SK-N-SH treated with all-trans-retinoic acid at 6 μM for 48 hours (cell line): ENCODE data around the gene GAD1.

Source experiments
- ATAC-seq: fragments of 200-7000 bp; cut with Tn5 transposase; 3 replicates; pipeline ENCODE4 v1.9.1; 2020; ENCODE audit warnings: mild to moderate bottlenecking, moderate library complexity
- ARNTL ChIP-seq: fragments of 450-650 bp; formaldehyde crosslinking; IDR thresholded peaks from 2 replicates; pipeline ENCODE4 v1.5.0; 2020; ENCODE audit warnings: low read depth, mild to moderate bottlenecking, moderate library complexity, borderline replicate concordance
- BACH2 ChIP-seq: fragments of 250-450 bp; sonication (Bioruptor Pico); IDR thresholded peaks from 2 replicates; pipeline ENCODE4 v1.9.0; 2021; ENCODE audit warnings: mild to moderate bottlenecking, borderline replicate concordance
- CSDC2 ChIP-seq: fragments of 250-450 bp; sonication (Bioruptor Pico); IDR thresholded peaks from 2 replicates; pipeline ENCODE4 v1.5.0; 2020; ENCODE audit warnings: mild to moderate bottlenecking, moderate library complexity
- ESRRG ChIP-seq: fragments of 250-450 bp; sonication (Bioruptor Pico); IDR thresholded peaks from 2 replicates; pipeline ENCODE4 v1.6.1; 2021; ENCODE audit warnings: mild to moderate bottlenecking
- ISL1 ChIP-seq: fragments of 250-450 bp; sonication (Bioruptor Pico); IDR thresholded peaks from 2 replicates; pipeline ENCODE4 v2.1.2; 2022; ENCODE audit warnings: mild to moderate bottlenecking, moderate library complexity
- OSR1 ChIP-seq: fragments of 250-450 bp; sonication (Bioruptor Pico); IDR thresholded peaks from 2 replicates; pipeline ENCODE4 v1.8.0; 2022; ENCODE audit warnings: moderate library complexity, mild to moderate bottlenecking, inconsistent platforms
- POU6F1 ChIP-seq: fragments of 250-450 bp; sonication (Bioruptor Pico); IDR thresholded peaks from 2 replicates; pipeline ENCODE4 v1.8.0; 2021; ENCODE audit warnings: low read depth, mild to moderate bottlenecking, moderate library complexity, borderline replicate concordance
- PPARA ChIP-seq: fragments of 250-450 bp; sonication (Bioruptor Pico); IDR thresholded peaks from 2 replicates; pipeline ENCODE4 v1.5.0; 2020; ENCODE audit warnings: mild to moderate bottlenecking, borderline replicate concordance
- RARB ChIP-seq: fragments of 250-450 bp; sonication (Bioruptor Pico); IDR thresholded peaks from 2 replicates; pipeline ENCODE4 v1.8.0; 2021; ENCODE audit warnings: mild to moderate bottlenecking, moderate library complexity
- SNAI2 ChIP-seq: fragments of 250-450 bp; sonication (Bioruptor Pico); IDR thresholded peaks from 2 replicates; pipeline ENCODE4 v1.5.0; 2020; ENCODE audit warnings: mild to moderate bottlenecking, moderate library complexity
- TCF4 ChIP-seq: fragments of 250-450 bp; sonication (Bioruptor Pico); IDR thresholded peaks from 2 replicates; pipeline ENCODE4 v1.8.0; 2021; ENCODE audit warnings: mild to moderate bottlenecking, moderate library complexity, borderline replicate concordance
- TOX ChIP-seq: fragments of 250-450 bp; sonication (Bioruptor Pico); IDR thresholded peaks from 2 replicates; pipeline ENCODE4 v1.8.0; 2021; ENCODE audit warnings: mild to moderate bottlenecking, moderate library complexity, borderline replicate concordance
- TSHZ2 ChIP-seq: fragments of 250-450 bp; sonication (Bioruptor Pico); IDR thresholded peaks from 2 replicates; pipeline ENCODE4 v1.5.0; 2020; ENCODE audit warnings: mild to moderate bottlenecking, moderate library complexity
- ZC3H10 ChIP-seq: fragments of 250-450 bp; sonication (Bioruptor Pico); IDR thresholded peaks from 2 replicates; pipeline ENCODE4 v1.5.1; 2021; ENCODE audit warnings: mild to moderate bottlenecking, moderate library complexity
- ZFP3 ChIP-seq: fragments of 250-450 bp; sonication (Bioruptor Pico); IDR thresholded peaks from 2 replicates; pipeline ENCODE4 v1.5.0; 2020; ENCODE audit warnings: mild to moderate bottlenecking, moderate library complexity
- ZFP30 ChIP-seq: fragments of 450-650 bp; formaldehyde crosslinking; IDR thresholded peaks from 2 replicates; pipeline ENCODE4 v1.5.0; 2022; ENCODE audit warnings: mild to moderate bottlenecking, moderate library complexity
- ZNF8 ChIP-seq: fragments of 450-650 bp; formaldehyde crosslinking; IDR thresholded peaks from 2 replicates; pipeline ENCODE4 v1.5.0; 2020; ENCODE audit warnings: mild to moderate bottlenecking, moderate library complexity
- TF ChIP-seq, protein P1 (sequence below): fragments of 250-450 bp; sonication (Bioruptor Pico); IDR thresholded peaks from 2 replicates; pipeline ENCODE4 v1.5.1; 2021; ENCODE audit warnings: mild to moderate bottlenecking, moderate library complexity
- TF ChIP-seq, protein P2 (sequence below): fragments of 250-450 bp; sonication (Bioruptor Pico); IDR thresholded peaks from 2 replicates; pipeline ENCODE4 v1.8.0; 2020; ENCODE audit warnings: mild to moderate bottlenecking, moderate library complexity, borderline replicate concordance

The GAD1 gene

GRCh38 chr2:170869036-170869435 is 52.3 kb downstream of the GAD1 start:
- no peak for ATAC-seq
- TF ChIP-seq ISL1 (CRISPR knock-in tag) (no peak), ZNF8 (CRISPR knock-in tag) (no peak), RARB (CRISPR knock-in tag) (no peak), CSDC2 (no peak), TSHZ2 (CRISPR knock-in tag) (no peak), SNAI2 (CRISPR knock-in tag) (no peak), TCF4 (CRISPR knock-in tag) (no peak), ARNTL (no peak), PPARA (CRISPR knock-in tag) (no peak), ZFP30 (no peak), POU6F1 (no peak), ESRRG (CRISPR knock-in tag) (no peak), BACH2 (CRISPR knock-in tag) (no peak)
- TF ChIP-seq, protein P1, sequence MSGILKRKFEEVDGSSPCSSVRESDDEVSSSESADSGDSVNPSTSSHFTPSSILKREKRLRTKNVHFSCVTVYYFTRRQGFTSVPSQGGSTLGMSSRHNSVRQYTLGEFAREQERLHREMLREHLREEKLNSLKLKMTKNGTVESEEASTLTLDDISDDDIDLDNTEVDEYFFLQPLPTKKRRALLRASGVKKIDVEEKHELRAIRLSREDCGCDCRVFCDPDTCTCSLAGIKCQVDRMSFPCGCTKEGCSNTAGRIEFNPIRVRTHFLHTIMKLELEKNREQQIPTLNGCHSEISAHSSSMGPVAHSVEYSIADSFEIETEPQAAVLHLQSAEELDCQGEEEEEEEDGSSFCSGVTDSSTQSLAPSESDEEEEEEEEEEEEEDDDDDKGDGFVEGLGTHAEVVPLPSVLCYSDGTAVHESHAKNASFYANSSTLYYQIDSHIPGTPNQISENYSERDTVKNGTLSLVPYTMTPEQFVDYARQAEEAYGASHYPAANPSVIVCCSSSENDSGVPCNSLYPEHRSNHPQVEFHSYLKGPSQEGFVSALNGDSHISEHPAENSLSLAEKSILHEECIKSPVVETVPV (CRISPR knock-in tag), result no peak
- TF ChIP-seq, protein P2, sequence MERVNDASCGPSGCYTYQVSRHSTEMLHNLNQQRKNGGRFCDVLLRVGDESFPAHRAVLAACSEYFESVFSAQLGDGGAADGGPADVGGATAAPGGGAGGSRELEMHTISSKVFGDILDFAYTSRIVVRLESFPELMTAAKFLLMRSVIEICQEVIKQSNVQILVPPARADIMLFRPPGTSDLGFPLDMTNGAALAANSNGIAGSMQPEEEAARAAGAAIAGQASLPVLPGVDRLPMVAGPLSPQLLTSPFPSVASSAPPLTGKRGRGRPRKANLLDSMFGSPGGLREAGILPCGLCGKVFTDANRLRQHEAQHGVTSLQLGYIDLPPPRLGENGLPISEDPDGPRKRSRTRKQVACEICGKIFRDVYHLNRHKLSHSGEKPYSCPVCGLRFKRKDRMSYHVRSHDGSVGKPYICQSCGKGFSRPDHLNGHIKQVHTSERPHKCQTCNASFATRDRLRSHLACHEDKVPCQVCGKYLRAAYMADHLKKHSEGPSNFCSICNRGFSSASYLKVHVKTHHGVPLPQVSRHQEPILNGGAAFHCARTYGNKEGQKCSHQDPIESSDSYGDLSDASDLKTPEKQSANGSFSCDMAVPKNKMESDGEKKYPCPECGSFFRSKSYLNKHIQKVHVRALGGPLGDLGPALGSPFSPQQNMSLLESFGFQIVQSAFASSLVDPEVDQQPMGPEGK (CRISPR knock-in tag), result no peak

- ATAC-seq, result no peak
- TF ChIP-seq SNAI2 (CRISPR knock-in tag) (no peak), CSDC2 (no peak), ESRRG (CRISPR knock-in tag) (no peak), ARNTL (no peak), ZC3H10 (no peak), TSHZ2 (CRISPR knock-in tag) (no peak), POU6F1 (no peak), ISL1 (CRISPR knock-in tag) (no peak), ZFP3 (CRISPR knock-in tag) (no peak), TOX (CRISPR knock-in tag) (no peak), OSR1 (CRISPR knock-in tag) (no peak), ZFP30 (no peak), TCF4 (CRISPR knock-in tag) (no peak), RARB (CRISPR knock-in tag) (no peak), ZNF8 (CRISPR knock-in tag) (no peak)
- TF ChIP-seq, protein P2 (CRISPR knock-in tag), result no peak
- TF ChIP-seq, all 23 proteins: peak for 0
These were observed 52.8 kb downstream of the GAD1 start for GRCh38 chr2:170869461-170869860.
